ENCODE data around the gene TNNT2. TPM values are rescaled to one million over a fixed set of nuclear protein-coding genes. Genes with fewer than 3 reads are reported as not detected.

The TNNT2 gene
- total and polyA plus RNA-seq, 7 experiments from 2014 or later: not detected

DNA sequence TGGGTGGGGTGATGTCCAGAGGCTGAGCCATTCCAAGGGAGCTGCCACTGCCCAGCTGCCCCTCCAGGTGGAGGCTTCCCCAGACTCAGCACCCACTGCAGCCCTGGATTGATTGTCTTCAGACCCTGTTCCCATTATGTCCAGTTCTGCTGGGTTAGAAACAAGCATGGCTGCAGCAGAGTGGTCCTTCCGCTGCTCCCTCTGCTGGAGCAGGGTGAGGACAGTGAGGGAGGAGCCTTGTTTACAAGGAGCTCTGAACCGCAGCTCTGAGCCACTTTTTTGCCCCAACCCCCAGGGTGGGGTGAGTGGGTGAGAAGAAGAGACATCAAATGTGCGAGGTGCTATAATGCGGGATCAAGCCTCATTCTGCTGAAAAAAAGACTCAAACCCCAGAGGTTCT lies 2.3 kb downstream of the TNNT2 start:
- H3K36me3 Mint-ChIP-seq: no peaks in the 10 kb centered on the region
- peaks cover 0 to 2% (median 0%) of the 10 kb centered on the region in 7 donors for H3K4me1 Mint-ChIP-seq
- intact Hi-C loops (cut with micrococcal nuclease): no loop called here
- H3K4me1 ChIP-seq (ENCODE audit: control insufficient read depth in 2 of 2, insufficient read depth in 2 of 2, low read length in 2 of 2): no peaks in the 10 kb centered on the region
- ChIA-PET POLR2A (no interaction called here), CTCF (no interaction called here)
- no peak overlapping the region for H3K4me3 ChIP-seq (ENCODE audit: low read length)
- ATAC-seq (no peak), DNase-seq (no peak)
- H3K27ac Mint-ChIP-seq: no peak overlapping the region
- H3K9me3 Mint-ChIP-seq: no peaks in the 10 kb centered on the region
- no peak overlapping the region for H3K27ac ChIP-seq (ENCODE audit: low read depth, low read length)
- no peaks in the 10 kb centered on the region for H3K9me3 ChIP-seq (ENCODE audit: control insufficient read depth in 2 of 3, low read length in 3 of 3)
- H3K4me3 Mint-ChIP-seq: no peak overlapping the region
- no peaks in the 10 kb centered on the region for H3K27me3 ChIP-seq (ENCODE audit: control insufficient read depth in 2 of 2, insufficient read depth in 2 of 2, low read length in 2 of 2)
- H3K27me3 Mint-ChIP-seq: peaks cover 0 to 26% (median 7%) of the 10 kb centered on the region in 5 donors
- H3K36me3 ChIP-seq (ENCODE audit: control insufficient read depth in 2 of 3, insufficient read depth in 3 of 3, low read length in 3 of 3): no peaks in the 10 kb centered on the region

- CTCF ChIA-PET: no interaction called here
- Mint-ChIP-seq H3K36me3 (no peaks in the 10 kb centered on the region), H3K4me3 (no peak overlapping the region), H3K27ac (peak overlapping the region in 1 of 9 donors; percentile 27), H3K27me3 (peaks cover 0 to 30% (median 7%) of the 10 kb centered on the region in 5 donors), H3K9me3 (no peaks in the 10 kb centered on the region), H3K4me1 (peaks cover 0 to 2% (median 0%) of the 10 kb centered on the region in 7 donors)
- DNase-seq (no peak), ATAC-seq (no peak)
- intact Hi-C loops (cut with micrococcal nuclease): no loop called here
- no peaks in the 10 kb centered on the region for H3K36me3 ChIP-seq (ENCODE audit: control insufficient read depth in 2 of 3, insufficient read depth in 3 of 3, low read length in 3 of 3)
- H3K4me1 ChIP-seq (ENCODE audit: control insufficient read depth in 2 of 2, insufficient read depth in 2 of 2, low read length in 2 of 2): no peaks in the 10 kb centered on the region
- no peak overlapping the region for H3K4me3 ChIP-seq (ENCODE audit: low read length)
- POLR2A ChIA-PET: no interaction called here
- no peaks in the 10 kb centered on the region for H3K27me3 ChIP-seq (ENCODE audit: control insufficient read depth in 2 of 2, insufficient read depth in 2 of 2, low read length in 2 of 2)
- no peaks in the 10 kb centered on the region for H3K9me3 ChIP-seq (ENCODE audit: control insufficient read depth in 2 of 3, low read length in 3 of 3)
- no peak overlapping the region for H3K27ac ChIP-seq (ENCODE audit: low read depth, low read length)
Measured at GRCh38 chr1:201374364-201374763, 3.1 kb downstream of the TNNT2 start.

GRCh38 chr1:201371792-201372191 lies 5.7 kb downstream of the TNNT2 start:
- Histone ChIP-seq H3K27ac (ENCODE audit: low read depth, low read length) (no peak overlapping the region), H3K27me3 (ENCODE audit: control insufficient read depth in 2 of 2, insufficient read depth in 2 of 2, low read length in 2 of 2) (no peaks in the 10 kb centered on the region), H3K9me3 (ENCODE audit: control insufficient read depth in 2 of 3, low read length in 3 of 3) (no peaks in the 10 kb centered on the region), H3K36me3 (ENCODE audit: control insufficient read depth in 2 of 3, insufficient read depth in 3 of 3, low read length in 3 of 3) (no peaks in the 10 kb centered on the region), H3K4me3 (ENCODE audit: low read length) (no peak overlapping the region), H3K4me1 (ENCODE audit: control insufficient read depth in 2 of 2, insufficient read depth in 2 of 2, low read length in 2 of 2) (no peaks in the 10 kb centered on the region)
- Mint-ChIP-seq H3K36me3 (no peaks in the 10 kb centered on the region), H3K27ac (no peak overlapping the region), H3K27me3 (peaks cover 6 to 35% (median 7%) of the 10 kb centered on the region in 5 donors), H3K4me1 (no peaks in the 10 kb centered on the region), H3K4me3 (no peak overlapping the region), H3K9me3 (no peaks in the 10 kb centered on the region)
- ChIA-PET CTCF (no interaction called here), POLR2A (no interaction called here)
- no peak for ATAC-seq
- intact Hi-C loops (cut with micrococcal nuclease): no loop called here
- no peak for DNase-seq

GRCh38 chr1:201371276-201371675 lies 6.2 kb downstream of the TNNT2 start:
- DNase-seq (no peak), ATAC-seq (no peak)
- Histone ChIP-seq H3K4me3 (ENCODE audit: low read length) (no peak overlapping the region), H3K4me1 (ENCODE audit: control insufficient read depth in 2 of 2, insufficient read depth in 2 of 2, low read length in 2 of 2) (no peaks in the 10 kb centered on the region), H3K36me3 (ENCODE audit: control insufficient read depth in 2 of 3, insufficient read depth in 3 of 3, low read length in 3 of 3) (no peaks in the 10 kb centered on the region), H3K9me3 (ENCODE audit: control insufficient read depth in 2 of 3, low read length in 3 of 3) (no peaks in the 10 kb centered on the region), H3K27ac (ENCODE audit: low read depth, low read length) (no peak overlapping the region), H3K27me3 (ENCODE audit: control insufficient read depth in 2 of 2, insufficient read depth in 2 of 2, low read length in 2 of 2) (no peaks in the 10 kb centered on the region)
- ChIA-PET POLR2A (no interaction called here), CTCF (no interaction called here)
- peaks cover 5 to 35% (median 7%) of the 10 kb centered on the region in 5 donors for H3K27me3 Mint-ChIP-seq
- no peaks in the 10 kb centered on the region for H3K9me3 Mint-ChIP-seq
- no peak overlapping the region for H3K4me3 Mint-ChIP-seq
- peak overlapping the region in 1 of 9 donors; percentile 67 for H3K27ac Mint-ChIP-seq
- no peaks in the 10 kb centered on the region for H3K4me1 Mint-ChIP-seq
- no peaks in the 10 kb centered on the region for H3K36me3 Mint-ChIP-seq
- intact Hi-C loops (cut with micrococcal nuclease): no loop called here

DNA sequence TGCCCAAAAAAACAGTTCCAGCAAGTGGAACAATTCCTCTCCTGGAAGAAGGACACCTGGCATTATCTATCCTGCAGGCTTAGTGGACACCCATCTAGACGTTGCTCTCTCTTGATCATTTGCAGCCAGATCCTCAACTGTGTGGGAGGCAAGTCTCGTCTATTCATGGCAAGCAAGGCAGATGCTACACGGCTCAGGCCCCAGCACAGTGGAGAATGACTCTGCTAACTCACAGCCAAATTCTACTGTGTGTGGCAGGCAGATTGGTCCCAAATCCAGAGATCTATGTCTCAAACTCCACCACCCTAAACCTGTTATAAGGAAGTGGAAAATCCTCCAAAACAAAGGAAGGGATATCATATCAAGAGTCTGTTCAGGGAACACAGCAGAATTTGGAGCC lies 7.0 kb downstream of the TNNT2 start:
- POLR2A ChIA-PET: no interaction called here

DNA sequence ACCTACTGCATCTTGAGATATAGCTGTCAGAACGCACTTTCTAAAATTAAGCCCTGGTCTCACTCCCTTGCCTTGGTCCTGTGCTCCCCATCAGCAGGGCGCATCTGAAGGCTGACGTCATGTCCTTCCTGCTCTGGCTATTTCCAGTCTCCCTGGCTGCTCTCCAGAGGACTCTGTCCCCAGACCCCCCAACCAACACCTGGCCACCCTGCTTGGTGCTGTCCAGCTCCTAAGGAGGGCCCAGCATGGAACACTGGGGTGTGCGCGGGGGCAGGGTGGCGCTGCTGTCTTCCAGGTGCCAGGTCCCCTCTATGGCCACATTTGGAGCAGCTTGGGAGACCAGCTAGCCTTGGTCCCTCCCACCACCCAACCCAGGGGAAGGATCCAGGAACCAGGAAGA lies 8.3 kb downstream of the TNNT2 start:
- Histone ChIP-seq H3K4me1 (ENCODE audit: control insufficient read depth in 2 of 2, insufficient read depth in 2 of 2, low read length in 2 of 2) (no peaks in the 10 kb centered on the region), H3K4me3 (ENCODE audit: low read length) (no peak overlapping the region), H3K36me3 (ENCODE audit: control insufficient read depth in 2 of 3, insufficient read depth in 3 of 3, low read length in 3 of 3) (no peaks in the 10 kb centered on the region), H3K27ac (ENCODE audit: low read depth, low read length) (no peak overlapping the region), H3K27me3 (ENCODE audit: control insufficient read depth in 2 of 2, insufficient read depth in 2 of 2, low read length in 2 of 2) (no peaks in the 10 kb centered on the region), H3K9me3 (ENCODE audit: control insufficient read depth in 2 of 3, low read length in 3 of 3) (no peaks in the 10 kb centered on the region)
- ATAC-seq (no peak), DNase-seq (no peak)
- ChIA-PET POLR2A (no interaction called here), CTCF (no interaction called here)
- Mint-ChIP-seq H3K27me3 (peaks cover 4 to 42% (median 7%) of the 10 kb centered on the region in 5 donors), H3K9me3 (no peaks in the 10 kb centered on the region), H3K4me1 (no peaks in the 10 kb centered on the region), H3K27ac (no peak overlapping the region), H3K36me3 (no peaks in the 10 kb centered on the region), H3K4me3 (no peak overlapping the region)
- intact Hi-C loops (cut with micrococcal nuclease): no loop called here

More for the DNA sequence above, 7.0 kb downstream of the TNNT2 start:
- Mint-ChIP-seq H3K27ac (no peak overlapping the region), H3K36me3 (no peaks in the 10 kb centered on the region), H3K4me3 (no peak overlapping the region), H3K27me3 (peaks cover 4 to 41% (median 7%) of the 10 kb centered on the region in 5 donors), H3K4me1 (no peaks in the 10 kb centered on the region), H3K9me3 (no peaks in the 10 kb centered on the region)
- Histone ChIP-seq H3K27me3 (ENCODE audit: control insufficient read depth in 2 of 2, insufficient read depth in 2 of 2, low read length in 2 of 2) (no peaks in the 10 kb centered on the region), H3K4me1 (ENCODE audit: control insufficient read depth in 2 of 2, insufficient read depth in 2 of 2, low read length in 2 of 2) (no peaks in the 10 kb centered on the region), H3K27ac (ENCODE audit: low read depth, low read length) (no peak overlapping the region), H3K36me3 (ENCODE audit: control insufficient read depth in 2 of 3, insufficient read depth in 3 of 3, low read length in 3 of 3) (no peaks in the 10 kb centered on the region), H3K9me3 (ENCODE audit: control insufficient read depth in 2 of 3, low read length in 3 of 3) (no peaks in the 10 kb centered on the region), H3K4me3 (ENCODE audit: low read length) (no peak overlapping the region)
- ATAC-seq (no peak), DNase-seq (no peak)
- intact Hi-C loops (cut with micrococcal nuclease): no loop called here
- CTCF ChIA-PET: no interaction called here

DNA sequence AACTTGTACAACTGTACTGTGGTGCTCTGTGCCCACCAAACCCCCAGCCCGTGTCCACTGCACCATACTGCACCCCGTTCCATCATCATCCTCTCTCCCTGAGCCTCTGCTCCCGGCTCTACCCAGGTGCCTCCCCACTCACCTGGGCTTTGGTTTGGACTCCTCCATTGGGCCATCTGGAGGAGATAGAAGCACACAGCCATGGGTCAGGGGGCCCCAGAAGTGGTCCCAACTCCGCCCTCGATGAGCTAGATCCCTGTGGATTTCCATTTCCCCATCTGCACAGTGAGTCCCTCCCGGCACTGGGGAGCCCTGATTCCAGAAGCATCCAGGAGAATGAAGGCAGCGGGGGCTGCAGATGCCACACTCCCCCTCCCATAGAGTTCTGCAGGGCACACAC lies 10.8 kb downstream of the TNNT2 start:
- CTCF ChIA-PET: no interaction called here
- intact Hi-C loops (cut with micrococcal nuclease): no loop called here
- Histone ChIP-seq H3K4me3 (ENCODE audit: low read length) (no peak overlapping the region), H3K36me3 (ENCODE audit: control insufficient read depth in 2 of 3, insufficient read depth in 3 of 3, low read length in 3 of 3) (no peaks in the 10 kb centered on the region), H3K27ac (ENCODE audit: low read depth, low read length) (no peak overlapping the region), H3K9me3 (ENCODE audit: control insufficient read depth in 2 of 3, low read length in 3 of 3) (no peaks in the 10 kb centered on the region), H3K27me3 (ENCODE audit: control insufficient read depth in 2 of 2, insufficient read depth in 2 of 2, low read length in 2 of 2) (no peaks in the 10 kb centered on the region), H3K4me1 (ENCODE audit: control insufficient read depth in 2 of 2, insufficient read depth in 2 of 2, low read length in 2 of 2) (no peaks in the 10 kb centered on the region)
- no peaks in the 10 kb centered on the region for H3K9me3 Mint-ChIP-seq
- POLR2A ChIA-PET: no interaction called here
- H3K27me3 Mint-ChIP-seq: peaks cover 0 to 39% (median 6%) of the 10 kb centered on the region in 5 donors
- no peak overlapping the region for H3K27ac Mint-ChIP-seq
- ATAC-seq: no peak
- DNase-seq: no peak
- H3K4me1 Mint-ChIP-seq: no peaks in the 10 kb centered on the region
- no peaks in the 10 kb centered on the region for H3K36me3 Mint-ChIP-seq
- H3K4me3 Mint-ChIP-seq: no peak overlapping the region

Measured in naive thymus-derived CD4-positive, alpha-beta T cell (primary cell).